DMS153 treated with DMSO at 0.1 percent for 48 hours (cell line): ENCODE results near the gene ADAMTS10.
"Not testable (repeated sequence)": the region's sequence is repeated elsewhere in the genome, so short reads cannot be mapped to it uniquely, and the experiment has no call there.

ENCODE experiments used
- DNase-seq: peaks from one replicate; lab custom pipeline; 2025; ENCODE audit not compliant: unreplicated experiment; lab: John Stamatoyannopoulos, UW

ADAMTS10 gene

GRCh38 chr19:8629184-8629583, 18.7 kb upstream of the ADAMTS10 start:
- no peak for DNase-seq

GRCh38 chr19:8626842-8627241, 16.3 kb upstream of the ADAMTS10 start:
- no peak for DNase-seq

GRCh38 chr19:8622886-8623285, 12.4 kb upstream of the ADAMTS10 start:
- not testable (repeated sequence) for DNase-seq

GRCh38 chr19:8618751-8619150, 8.2 kb upstream of the ADAMTS10 start:
- no peak for DNase-seq

- DNase-seq = no peak
Measured at GRCh38 chr19:8617984-8618383, 7.5 kb upstream of the ADAMTS10 start.

- not testable (repeated sequence) for DNase-seq
Measured at GRCh38 chr19:8617325-8617724, 6.8 kb upstream of the ADAMTS10 start.

- no peak for DNase-seq
Measured at GRCh38 chr19:8616861-8617260, 6.3 kb upstream of the ADAMTS10 start.

- DNase-seq = no peak
Measured at GRCh38 chr19:8615813-8616596, 5.5 kb upstream of the ADAMTS10 start.

GRCh38 chr19:8615024-8615423, 4.5 kb upstream of the ADAMTS10 start:
- DNase-seq = no peak

- no peak for DNase-seq
Measured at GRCh38 chr19:8614455-8614854, 3.9 kb upstream of the ADAMTS10 start.

- no peak for DNase-seq
Measured at GRCh38 chr19:8612807-8613171, 2.3 kb upstream of the ADAMTS10 start.

GRCh38 chr19:8611877-8612806, 1.6 kb upstream of the ADAMTS10 start:
- no peak for DNase-seq

- no peak for DNase-seq
Measured at GRCh38 chr19:8611391-8611876, 919 bp upstream of the ADAMTS10 start.

- no peak for DNase-seq
Measured at GRCh38 chr19:8610936-8611300, 403 bp upstream of the ADAMTS10 start.

GRCh38 chr19:8609279-8610040, 1.1 kb downstream of the ADAMTS10 start:
- DNase-seq = no peak

GRCh38 chr19:8608941-8609278, 1.6 kb downstream of the ADAMTS10 start:
- DNase-seq = no peak

- no peak for DNase-seq
Measured at GRCh38 chr19:8607386-8607785, 3.1 kb downstream of the ADAMTS10 start.

GRCh38 chr19:8605514-8605913, 5.0 kb downstream of the ADAMTS10 start:
- no peak for DNase-seq

- DNase-seq = no peak
Measured at GRCh38 chr19:8601796-8602195, 8.7 kb downstream of the ADAMTS10 start.

- DNase-seq = no peak
Measured at GRCh38 chr19:8600816-8601215, 9.7 kb downstream of the ADAMTS10 start.

GRCh38 chr19:8600064-8600463, 10.5 kb downstream of the ADAMTS10 start:
- DNase-seq = no peak
